ENCODE data around the gene NFATC2IP.
"Not testable (repeated sequence)": the region's sequence is repeated elsewhere in the genome, so short reads cannot be mapped to it uniquely, and the experiment has no call there.

Gene NFATC2IP

GRCh38 chr16:28950648-28951409 lies at the start of gene NFATC2IP:
NFATC2IP (plus strand) TSS chr16:28950937; CDS start chr16:28951012, 75 bp downstream.
- DNase-seq = peak; percentile 100

DNA sequence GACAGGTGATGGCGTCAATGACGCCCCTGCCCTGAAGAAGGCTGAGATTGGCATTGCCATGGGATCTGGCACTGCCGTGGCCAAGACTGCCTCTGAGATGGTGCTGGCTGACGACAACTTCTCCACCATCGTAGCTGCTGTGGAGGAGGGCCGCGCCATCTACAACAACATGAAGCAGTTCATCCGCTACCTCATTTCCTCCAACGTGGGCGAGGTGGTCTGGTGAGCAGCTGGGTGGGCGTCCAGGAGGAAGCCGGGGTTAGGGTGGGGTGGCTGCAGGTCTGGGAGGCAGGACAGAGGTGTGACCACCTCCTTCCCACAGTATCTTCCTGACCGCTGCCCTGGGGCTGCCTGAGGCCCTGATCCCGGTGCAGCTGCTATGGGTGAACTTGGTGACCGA lies 48.9 kb upstream of the NFATC2IP start:
- DNase-seq = no peak

DNA sequence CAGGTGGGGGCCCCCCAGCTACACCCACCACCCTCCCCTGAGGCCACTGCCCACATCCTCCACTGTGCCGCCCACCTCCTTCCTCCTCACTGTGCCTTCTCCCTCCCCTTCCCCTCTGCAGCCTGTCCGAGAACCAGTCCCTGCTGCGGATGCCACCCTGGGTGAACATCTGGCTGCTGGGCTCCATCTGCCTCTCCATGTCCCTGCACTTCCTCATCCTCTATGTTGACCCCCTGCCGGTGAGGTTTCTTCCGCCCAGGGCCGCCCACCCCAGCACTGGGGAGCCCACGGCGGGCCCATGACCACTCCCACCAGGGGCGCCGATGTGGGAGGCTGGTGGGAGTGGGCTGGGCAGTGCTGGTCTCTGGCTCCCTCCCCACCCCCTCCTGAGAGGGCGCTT lies 47.8 kb upstream of the NFATC2IP start:
- DNase-seq = no peak

GRCh38 chr16:28903344-28904042 lies 47.2 kb upstream of the NFATC2IP start:
- no peak for DNase-seq

GRCh38 chr16:28904363-28904762 lies 46.4 kb upstream of the NFATC2IP start:
- DNase-seq = no peak

- DNase-seq = no peak
Measured at GRCh38 chr16:28904828-28905227, 45.9 kb upstream of the NFATC2IP start.

GRCh38 chr16:28905229-28905754 lies 45.4 kb upstream of the NFATC2IP start:
- DNase-seq = no peak

DNA sequence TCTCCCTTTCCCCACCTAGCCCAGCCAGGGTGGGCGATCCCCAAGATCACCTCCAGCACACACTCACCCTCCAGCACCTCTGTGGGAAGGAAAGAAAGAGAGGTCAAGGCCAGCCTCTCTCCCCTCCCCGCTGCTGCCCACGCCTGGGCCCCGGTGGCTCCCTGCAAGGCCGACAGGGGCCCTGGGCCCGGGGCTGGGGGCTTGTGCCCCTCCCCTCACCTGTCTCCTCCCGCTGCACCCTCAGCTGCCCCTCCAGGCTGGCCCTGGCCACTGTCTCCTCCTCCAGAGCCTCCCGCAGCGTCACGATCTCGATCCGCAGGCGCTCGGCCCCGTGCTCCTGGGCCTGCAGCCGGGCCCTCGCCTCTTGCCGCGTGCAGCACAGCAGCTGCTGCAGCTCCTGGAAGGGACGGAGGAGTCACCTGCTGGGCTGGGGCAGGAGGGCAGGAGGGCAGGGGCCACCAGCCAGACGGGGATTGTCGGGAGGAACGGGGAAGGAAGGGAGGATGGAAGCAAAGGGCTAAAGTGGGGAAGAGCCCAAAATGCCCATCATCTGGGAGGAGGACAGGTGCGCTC lies 44.9 kb upstream of the NFATC2IP start:
- DNase-seq = no peak

DNA sequence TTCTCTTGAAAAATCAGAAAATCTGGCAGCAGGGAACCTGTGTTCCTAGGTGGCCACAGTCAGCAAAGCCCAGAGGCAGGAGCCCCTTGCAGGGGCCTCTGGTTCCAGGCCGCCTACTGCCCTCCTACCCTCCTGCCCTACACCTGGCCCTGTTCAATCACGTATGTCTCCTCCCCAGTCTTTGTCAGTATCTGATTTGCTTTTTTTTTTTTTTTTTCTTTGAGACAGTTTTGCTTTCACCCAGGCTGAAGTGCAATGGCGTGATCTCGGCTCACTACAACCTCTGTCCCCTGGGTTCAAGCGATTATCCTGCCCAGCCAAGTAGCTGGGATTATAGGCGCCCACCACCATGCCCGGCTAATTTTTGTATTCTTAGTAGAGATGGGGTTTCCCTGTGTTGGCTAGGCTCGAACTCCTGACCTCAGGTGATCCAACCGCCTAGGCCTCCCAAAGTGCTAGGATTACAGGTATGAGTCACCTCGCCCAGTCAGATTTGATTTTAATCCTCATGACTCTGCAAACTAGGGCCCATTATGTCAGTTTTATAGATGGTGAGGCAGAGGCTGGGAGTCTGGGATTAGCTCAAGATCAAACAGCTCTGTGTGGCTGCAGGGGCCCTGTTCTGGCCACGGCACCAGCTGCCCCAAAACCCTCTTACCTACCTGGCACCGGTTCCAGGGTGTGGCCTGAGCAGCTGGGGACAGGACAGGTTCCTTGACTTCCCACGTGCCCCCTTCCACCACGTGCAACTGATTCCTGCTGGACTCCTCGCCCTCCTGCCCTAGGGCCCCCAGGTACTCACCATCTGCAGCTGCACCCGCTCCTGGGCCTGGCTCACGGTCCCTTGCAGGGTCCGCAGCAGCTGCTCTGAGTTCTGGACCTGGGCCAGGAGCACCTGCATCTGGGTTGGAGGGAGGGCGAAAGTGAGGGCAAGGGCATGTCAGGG lies 40.4 kb upstream of the NFATC2IP start:
- no peak for DNase-seq

DNA sequence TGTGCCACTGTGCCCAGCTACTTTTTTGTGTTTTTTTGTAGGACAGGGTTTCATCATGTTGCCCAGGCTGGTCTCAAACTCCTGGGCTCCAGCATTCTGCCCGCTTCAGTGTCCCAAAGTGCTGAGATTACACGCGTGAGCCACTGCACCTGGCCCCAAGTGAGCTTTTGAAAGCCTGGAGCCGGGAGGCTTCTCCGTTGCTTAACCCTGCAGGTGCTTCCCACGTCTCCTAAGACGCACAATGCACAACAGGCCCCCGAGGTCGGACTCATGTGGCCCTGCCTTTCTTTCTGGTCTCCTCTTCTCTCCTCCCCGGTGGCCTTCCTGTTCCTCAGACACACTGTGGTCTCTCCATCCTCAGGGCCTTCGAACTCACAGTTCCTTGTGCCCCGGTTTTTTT lies 38.2 kb upstream of the NFATC2IP start:
- no peak for DNase-seq

- DNase-seq = peak; percentile 23
Measured at GRCh38 chr16:28913946-28914724, 36.6 kb upstream of the NFATC2IP start.

- no peak for DNase-seq
Measured at GRCh38 chr16:28915181-28915580, 35.6 kb upstream of the NFATC2IP start.

DNA sequence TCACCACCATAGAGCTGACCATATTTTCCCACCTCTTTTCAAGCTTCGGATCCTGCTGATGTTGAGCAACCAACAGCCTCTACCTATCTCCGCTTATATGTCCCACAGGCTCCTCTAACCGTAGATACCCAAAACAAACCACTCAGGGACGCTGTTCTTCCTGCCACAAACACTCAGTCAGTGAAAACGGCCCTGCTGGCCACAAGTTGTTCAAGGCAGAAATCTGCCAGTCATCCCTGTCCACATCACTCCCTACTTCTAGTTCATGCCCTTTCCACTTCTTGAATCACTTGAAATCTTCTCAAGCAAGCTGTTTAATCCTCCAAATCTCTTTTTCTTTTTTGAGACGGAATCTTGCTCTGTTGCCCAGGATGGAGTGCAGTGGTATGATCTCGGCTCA lies 33.6 kb upstream of the NFATC2IP start:
- no peak for DNase-seq

GRCh38 chr16:28918698-28919097 lies 32.0 kb upstream of the NFATC2IP start:
- no peak for DNase-seq

DNA sequence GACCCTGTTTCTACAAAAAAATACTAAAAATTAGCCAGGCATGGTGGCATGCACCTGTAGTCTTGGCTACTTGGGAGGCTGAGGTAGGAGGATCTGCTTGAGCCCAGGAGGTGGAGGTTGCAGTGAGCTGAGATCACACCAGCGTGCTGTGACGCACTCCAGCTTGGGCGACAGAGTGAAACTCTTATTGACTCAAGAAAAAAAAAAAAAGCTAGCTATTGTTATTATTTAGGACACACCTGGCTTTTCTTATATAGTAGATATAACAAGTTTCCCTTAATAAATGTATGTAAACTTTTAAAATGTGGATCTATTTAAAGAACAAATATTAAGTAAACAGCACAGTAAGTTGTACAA lies 27.5 kb upstream of the NFATC2IP start:
- no peak for DNase-seq

- peak; percentile 72 for DNase-seq
Measured at GRCh38 chr16:28923652-28924398, 26.9 kb upstream of the NFATC2IP start.

DNA sequence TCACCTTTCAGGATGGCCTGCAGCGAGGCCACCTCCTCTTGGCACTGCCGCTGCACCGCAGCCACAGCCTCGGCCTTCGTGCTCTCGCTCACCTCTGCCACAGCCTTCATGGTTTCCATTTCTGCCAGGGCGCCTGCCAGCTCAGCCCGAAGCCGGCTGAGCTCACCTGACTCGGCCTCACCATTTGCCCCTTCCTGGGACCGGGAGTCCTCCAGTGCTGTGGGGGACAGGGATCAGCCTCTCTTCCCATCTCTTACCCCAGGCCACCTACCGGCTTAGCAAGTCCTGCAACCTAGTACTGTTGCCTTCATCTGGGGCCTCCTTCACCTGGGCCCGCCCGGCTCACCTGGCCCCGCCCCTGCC lies 26.4 kb upstream of the NFATC2IP start:
- DNase-seq = no peak

- DNase-seq = peak; percentile 99
Measured at GRCh38 chr16:28924762-28925385, 25.9 kb upstream of the NFATC2IP start, which contains the start of gene RABEP2. RABEP2 (minus strand) TSS chr16:28925238; CDS start chr16:28925163, 75 bp downstream.

GRCh38 chr16:28925386-28926228 lies 25.1 kb upstream of the NFATC2IP start:
- peak; percentile 73 for DNase-seq

DNA sequence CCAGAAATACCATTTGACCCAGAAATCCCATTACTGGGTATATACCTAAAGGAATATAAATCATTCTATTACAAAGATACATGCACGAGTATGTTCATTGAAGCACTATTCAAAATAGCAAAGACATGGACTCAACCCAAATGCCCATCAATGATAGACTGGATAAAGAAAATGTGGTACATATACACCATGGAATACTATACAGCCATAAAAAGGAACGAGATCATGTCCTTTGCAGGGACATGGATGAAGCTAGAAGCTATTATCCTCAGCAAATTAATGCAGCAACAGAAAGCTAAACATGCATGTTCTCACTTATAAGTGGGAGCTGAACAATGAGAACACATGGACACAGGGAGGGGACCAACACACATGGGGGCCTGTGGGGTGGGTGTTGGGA lies 24.5 kb upstream of the NFATC2IP start:
- not testable (repeated sequence) for DNase-seq
